ENCODE measurements around the gene PDZRN4. TPM values are rescaled to one million over a fixed set of nuclear protein-coding genes. Genes with fewer than 3 reads are reported as not detected.

Gene PDZRN4
- total RNA-seq, 2 donors from 2014 or later = 0.35 to 3.5 TPM

DNA sequence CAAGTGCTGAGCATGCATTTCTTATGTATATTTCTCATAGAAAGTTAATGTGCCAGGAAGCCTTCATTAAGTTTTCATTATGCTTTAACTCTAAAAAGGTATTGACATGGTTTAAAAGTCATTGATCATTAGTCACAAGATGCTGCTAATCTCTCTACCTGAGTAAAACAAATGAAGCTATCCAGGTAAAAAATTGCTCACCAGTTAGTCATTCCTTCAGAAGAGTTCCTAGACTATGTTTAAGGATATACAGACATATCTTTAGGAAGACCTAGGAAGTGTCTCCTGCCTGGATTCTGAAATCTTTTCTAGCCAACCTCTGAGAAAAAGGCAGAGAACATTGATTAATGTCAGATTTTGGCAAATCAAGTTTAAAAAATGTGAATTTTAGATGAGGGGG is 274.2 kb downstream of the PDZRN4 start:
- H3K27me3 ChIP-seq = no peaks in the 10 kb centered on the region
- H3K9ac ChIP-seq (ENCODE audit: low read depth in 2 of 2, low read length in 2 of 2) = no peak overlapping the region
- no peak for DNase-seq
- no peaks in the 10 kb centered on the region for H3K9me3 ChIP-seq
- intact Hi-C loops (cut with DNase I) = no loop called here
- no peaks in the 10 kb centered on the region for H3K4me1 ChIP-seq
- no peak overlapping the region for H3K4me3 ChIP-seq
- TF ChIP-seq, protein P1, sequence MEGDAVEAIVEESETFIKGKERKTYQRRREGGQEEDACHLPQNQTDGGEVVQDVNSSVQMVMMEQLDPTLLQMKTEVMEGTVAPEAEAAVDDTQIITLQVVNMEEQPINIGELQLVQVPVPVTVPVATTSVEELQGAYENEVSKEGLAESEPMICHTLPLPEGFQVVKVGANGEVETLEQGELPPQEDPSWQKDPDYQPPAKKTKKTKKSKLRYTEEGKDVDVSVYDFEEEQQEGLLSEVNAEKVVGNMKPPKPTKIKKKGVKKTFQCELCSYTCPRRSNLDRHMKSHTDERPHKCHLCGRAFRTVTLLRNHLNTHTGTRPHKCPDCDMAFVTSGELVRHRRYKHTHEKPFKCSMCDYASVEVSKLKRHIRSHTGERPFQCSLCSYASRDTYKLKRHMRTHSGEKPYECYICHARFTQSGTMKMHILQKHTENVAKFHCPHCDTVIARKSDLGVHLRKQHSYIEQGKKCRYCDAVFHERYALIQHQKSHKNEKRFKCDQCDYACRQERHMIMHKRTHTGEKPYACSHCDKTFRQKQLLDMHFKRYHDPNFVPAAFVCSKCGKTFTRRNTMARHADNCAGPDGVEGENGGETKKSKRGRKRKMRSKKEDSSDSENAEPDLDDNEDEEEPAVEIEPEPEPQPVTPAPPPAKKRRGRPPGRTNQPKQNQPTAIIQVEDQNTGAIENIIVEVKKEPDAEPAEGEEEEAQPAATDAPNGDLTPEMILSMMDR (IDR thresholded peaks at IDR 0.05) = no peak
- no peak overlapping the region for H3K27ac ChIP-seq
- no peaks in the 10 kb centered on the region for H3K36me3 ChIP-seq

DNA sequence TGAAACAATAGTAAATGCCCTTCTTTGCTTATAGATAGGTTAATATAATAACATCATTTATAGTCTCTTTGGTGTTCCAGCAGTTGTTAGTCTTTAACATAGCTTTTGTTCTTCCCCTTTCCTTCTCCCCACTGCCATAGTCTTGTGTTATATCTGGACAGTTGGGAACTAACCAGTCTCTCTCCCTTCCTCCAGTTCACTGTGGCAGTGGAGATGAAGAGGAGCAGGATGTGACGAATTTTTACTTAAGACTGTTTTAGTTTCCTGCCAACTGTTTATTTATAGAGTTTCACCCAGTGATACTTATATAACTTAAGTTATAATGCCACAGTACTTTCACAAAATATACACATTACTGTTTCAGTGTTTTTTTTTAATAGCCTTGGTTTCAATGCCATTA is 277.4 kb downstream of the PDZRN4 start:
- no peak overlapping the region for H3K9ac ChIP-seq (ENCODE audit: low read depth in 2 of 2, low read length in 2 of 2)
- no peaks in the 10 kb centered on the region for H3K36me3 ChIP-seq
- no peaks in the 10 kb centered on the region for H3K9me3 ChIP-seq
- no peak overlapping the region for H3K27ac ChIP-seq
- TF ChIP-seq, protein P1 (IDR thresholded peaks at IDR 0.05) = no peak
- DNase-seq = no peak
- no peaks in the 10 kb centered on the region for H3K27me3 ChIP-seq
- intact Hi-C loops (cut with DNase I) = no loop called here
- H3K4me1 ChIP-seq = no peaks in the 10 kb centered on the region
- no peak overlapping the region for H3K4me3 ChIP-seq

DNA sequence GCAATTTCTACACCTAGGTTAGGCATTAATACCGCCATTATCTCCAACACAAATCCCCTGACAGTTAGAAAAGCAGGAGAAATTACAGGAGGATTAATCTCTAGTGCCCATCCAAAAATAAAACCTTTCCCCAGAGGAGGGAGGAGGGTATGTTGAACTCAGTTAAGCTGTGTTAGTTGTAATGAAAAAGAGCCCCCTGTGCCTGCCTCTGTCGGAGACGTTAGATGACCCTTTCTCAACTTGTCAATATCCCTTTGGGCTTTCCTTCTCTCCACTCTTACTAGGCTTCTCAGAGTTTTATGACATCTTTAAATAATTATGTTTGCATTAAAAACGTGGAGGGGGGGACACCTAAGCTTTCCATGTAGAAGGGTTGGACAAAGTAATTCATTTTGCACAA is 278.2 kb downstream of the PDZRN4 start:
- Histone ChIP-seq H3K9ac (ENCODE audit: low read depth in 2 of 2, low read length in 2 of 2) (no peak overlapping the region), H3K27ac (no peak overlapping the region), H3K4me1 (no peaks in the 10 kb centered on the region), H3K4me3 (no peak overlapping the region), H3K27me3 (no peaks in the 10 kb centered on the region), H3K36me3 (no peaks in the 10 kb centered on the region), H3K9me3 (no peaks in the 10 kb centered on the region)
- intact Hi-C loops (cut with DNase I) = no loop called here
- DNase-seq = no peak
- TF ChIP-seq, protein P1 (IDR thresholded peaks at IDR 0.05) = no peak

DNA sequence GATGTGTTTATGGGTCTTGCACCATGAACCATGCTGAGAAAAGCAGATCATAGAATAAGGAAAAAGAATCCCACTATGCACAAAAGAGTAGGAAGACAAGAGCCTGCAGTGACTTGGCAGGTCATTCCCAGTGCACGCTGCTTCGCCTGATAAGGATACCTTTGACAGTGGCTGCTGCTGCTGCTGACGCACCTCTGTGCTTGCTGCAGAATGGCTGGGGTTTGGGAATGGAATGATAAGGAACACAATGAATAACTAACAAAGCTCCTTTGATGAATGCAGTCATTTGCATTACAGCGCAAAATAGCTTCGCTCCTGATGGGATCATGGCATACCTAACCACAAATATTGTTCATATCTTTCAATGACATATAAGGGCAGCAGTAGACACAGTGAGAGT is 278.7 kb downstream of the PDZRN4 start:
- H3K9ac ChIP-seq (ENCODE audit: low read depth in 2 of 2, low read length in 2 of 2) = no peak overlapping the region
- no peaks in the 10 kb centered on the region for H3K4me1 ChIP-seq
- H3K9me3 ChIP-seq = no peaks in the 10 kb centered on the region
- no peaks in the 10 kb centered on the region for H3K36me3 ChIP-seq
- no peak for DNase-seq
- H3K4me3 ChIP-seq = no peak overlapping the region
- TF ChIP-seq, protein P1 (IDR thresholded peaks at IDR 0.05) = no peak
- no peak overlapping the region for H3K27ac ChIP-seq
- intact Hi-C loops (cut with DNase I) = no loop called here
- H3K27me3 ChIP-seq = no peaks in the 10 kb centered on the region

DNA sequence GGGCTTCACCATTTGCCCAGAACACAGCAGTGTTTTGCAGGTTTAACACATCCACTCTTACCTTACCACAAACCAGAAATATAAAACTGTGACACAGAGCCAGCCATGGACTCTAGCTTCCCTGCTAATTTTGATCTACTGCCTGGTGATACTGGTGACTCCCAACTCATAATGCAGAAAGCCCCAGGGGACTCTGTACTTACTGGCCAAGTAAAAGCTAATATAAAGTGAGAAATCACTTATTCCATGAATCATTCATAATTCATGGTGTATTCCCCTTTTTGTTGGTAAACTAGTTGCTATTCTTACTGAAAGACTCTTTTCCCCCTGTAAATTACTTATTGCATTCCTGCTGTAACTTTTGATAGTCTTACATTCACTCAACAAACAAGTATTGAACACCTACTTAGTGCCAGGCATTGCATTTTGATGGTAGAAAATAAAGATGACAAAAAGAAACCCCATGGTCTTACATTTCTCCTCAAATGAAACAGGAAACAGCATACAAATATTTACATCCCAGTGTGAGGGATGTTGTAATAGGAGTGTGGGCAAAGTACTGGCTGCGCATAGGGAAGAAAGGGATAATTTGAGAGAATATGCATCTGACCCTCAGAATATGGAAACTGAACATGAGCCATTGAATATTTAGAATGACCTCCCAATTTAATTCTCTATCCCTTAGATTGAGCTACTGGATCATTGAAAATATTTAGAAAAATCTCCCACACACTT is 279.6 kb downstream of the PDZRN4 start:
- no peaks in the 10 kb centered on the region for H3K4me1 ChIP-seq
- no peak overlapping the region for H3K4me3 ChIP-seq
- intact Hi-C loops (cut with DNase I) = no loop called here
- no peaks in the 10 kb centered on the region for H3K27me3 ChIP-seq
- H3K27ac ChIP-seq = no peak overlapping the region
- no peaks in the 10 kb centered on the region for H3K36me3 ChIP-seq
- H3K9ac ChIP-seq (ENCODE audit: low read depth in 2 of 2, low read length in 2 of 2) = no peak overlapping the region
- no peaks in the 10 kb centered on the region for H3K9me3 ChIP-seq
- no peak for DNase-seq
- TF ChIP-seq, protein P1 (IDR thresholded peaks at IDR 0.05) = no peak
